Stimulated activated CD4-positive, alpha-beta T cell treated with anti-CD3 and anti-CD28 coated beads, Interleukin-15, amount 100 ng/mL, for 1 hour (primary cell): ENCODE results near the gene ZNF324.

Experiments used
- DNase-seq, 2 donors: peaks; one replicate each; pipeline ENCODE4 v3.0.0-alpha.2; 2020; ENCODE audit warnings: low read depth in 1 of 2, low spot score in 1 of 2

ZNF324 gene

GRCh38 chr19:58520257-58520599 is 53.3 kb downstream of the ZNF324 start:
- DNase-seq, result no peak

GRCh38 chr19:58521651-58522050 is 54.8 kb downstream of the ZNF324 start:
- DNase-seq, result no peak

- no peak for DNase-seq
Measured at GRCh38 chr19:58522709-58523108, 55.8 kb downstream of the ZNF324 start.
